ENCODE results near the gene COL26A1. TPM values are rescaled to one million over a fixed set of nuclear protein-coding genes. Genes with fewer than 3 reads are reported as not detected.

The COL26A1 gene
- total and polyA plus RNA-seq, 4 donors = 0.05 to 4.7 (median 0.28) TPM

DNA sequence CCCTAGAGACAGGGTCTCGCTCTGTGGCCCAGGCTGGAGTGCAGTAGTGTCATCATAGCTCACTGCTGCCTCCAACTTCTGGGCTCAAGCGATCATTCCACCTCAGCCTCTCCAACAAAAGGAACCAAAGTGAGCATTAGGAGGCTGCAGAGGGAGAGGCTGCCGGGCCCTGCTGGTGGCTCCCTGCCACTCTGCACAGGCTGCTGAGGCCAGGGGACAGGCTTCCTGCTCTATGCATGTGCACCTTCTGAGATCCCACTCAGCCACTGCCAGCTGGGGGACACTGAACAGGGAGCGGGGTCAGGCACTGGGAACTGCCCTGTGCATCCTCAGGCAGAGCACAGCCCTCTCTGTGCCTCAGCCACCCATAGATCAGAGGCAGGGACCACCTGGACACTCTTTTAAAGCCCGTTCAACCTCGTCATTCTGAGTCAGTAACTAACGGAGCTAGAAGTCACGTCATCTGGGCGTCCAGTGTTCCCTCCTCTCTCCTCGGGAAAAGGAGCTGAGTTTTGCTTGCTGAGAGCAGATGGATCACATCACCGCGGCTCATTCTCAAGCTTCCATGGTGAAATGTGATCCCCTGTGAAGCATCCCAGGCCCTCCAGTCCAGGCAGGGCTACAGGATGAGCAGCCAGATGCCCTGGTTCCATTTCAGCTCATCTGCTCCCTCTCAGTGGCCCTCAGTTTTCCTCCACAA is 156.8 kb downstream of the COL26A1 start:
- no peaks in the 10 kb centered on the region for H3K36me3 ChIP-seq (ENCODE audit: control insufficient read depth in 4 of 4, insufficient read depth in 4 of 4, low read length in 4 of 4)
- no peak for ATAC-seq (ENCODE audit: insufficient read depth, low FRiP score)
- H3K4me3 ChIP-seq = no peak overlapping the region
- TF ChIP-seq, protein P1, sequence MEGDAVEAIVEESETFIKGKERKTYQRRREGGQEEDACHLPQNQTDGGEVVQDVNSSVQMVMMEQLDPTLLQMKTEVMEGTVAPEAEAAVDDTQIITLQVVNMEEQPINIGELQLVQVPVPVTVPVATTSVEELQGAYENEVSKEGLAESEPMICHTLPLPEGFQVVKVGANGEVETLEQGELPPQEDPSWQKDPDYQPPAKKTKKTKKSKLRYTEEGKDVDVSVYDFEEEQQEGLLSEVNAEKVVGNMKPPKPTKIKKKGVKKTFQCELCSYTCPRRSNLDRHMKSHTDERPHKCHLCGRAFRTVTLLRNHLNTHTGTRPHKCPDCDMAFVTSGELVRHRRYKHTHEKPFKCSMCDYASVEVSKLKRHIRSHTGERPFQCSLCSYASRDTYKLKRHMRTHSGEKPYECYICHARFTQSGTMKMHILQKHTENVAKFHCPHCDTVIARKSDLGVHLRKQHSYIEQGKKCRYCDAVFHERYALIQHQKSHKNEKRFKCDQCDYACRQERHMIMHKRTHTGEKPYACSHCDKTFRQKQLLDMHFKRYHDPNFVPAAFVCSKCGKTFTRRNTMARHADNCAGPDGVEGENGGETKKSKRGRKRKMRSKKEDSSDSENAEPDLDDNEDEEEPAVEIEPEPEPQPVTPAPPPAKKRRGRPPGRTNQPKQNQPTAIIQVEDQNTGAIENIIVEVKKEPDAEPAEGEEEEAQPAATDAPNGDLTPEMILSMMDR (IDR thresholded peaks at IDR 0.05; ENCODE audit: control extremely low read depth, extremely low read depth) = no peak
- peaks cover 0 to 36% (median 11%) of the 10 kb centered on the region in 5 donors for H3K4me1 ChIP-seq (ENCODE audit: control insufficient read depth in 5 of 5, insufficient read depth in 5 of 5, low read length in 5 of 5)
- WGBS, 2 donors = 61 to 70% methylated on average over 12 of the region's 12 CpGs
- no peak overlapping the region for H3K9ac ChIP-seq (ENCODE audit: insufficient read depth in 1 of 2, low read length in 2 of 2)
- H3K27ac ChIP-seq (ENCODE audit: low read depth in 1 of 2, low read length in 1 of 2) = no peak overlapping the region
- DNase-seq = peak; percentile 88 to 95 (median 89)
- no peaks in the 10 kb centered on the region for H3K27me3 ChIP-seq (ENCODE audit: control insufficient read depth in 3 of 3, insufficient read depth in 3 of 3, low read length in 2 of 3)
- peaks cover 0 to 7% (median 1%) of the 10 kb centered on the region in 4 donors for H3K9me3 ChIP-seq (ENCODE audit: control insufficient read depth in 4 of 4, insufficient read depth in 3 of 4, low read length in 3 of 4)

DNA sequence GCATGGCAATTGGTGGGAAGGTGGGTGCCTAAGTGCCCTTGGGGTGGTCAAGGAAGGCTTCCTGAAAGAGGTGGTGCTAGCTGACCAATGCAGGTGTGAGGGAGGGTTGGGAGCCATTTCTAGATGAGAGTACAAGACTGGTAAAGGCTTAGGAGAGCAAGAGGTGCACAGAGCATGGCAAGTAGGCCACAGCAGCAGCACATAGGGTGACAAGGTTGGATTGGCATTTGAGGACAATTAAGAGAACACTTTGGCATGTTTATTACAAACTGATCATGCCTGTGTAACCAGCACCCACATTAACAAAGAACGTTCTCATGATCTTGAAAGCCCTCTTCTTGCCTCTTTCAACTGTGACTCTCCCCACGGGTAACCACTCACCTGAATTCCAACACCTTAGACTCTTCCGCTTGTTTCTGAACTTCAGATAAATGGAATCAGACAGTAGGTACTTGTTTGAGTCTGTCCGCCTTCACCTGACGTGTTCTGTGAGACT is 158.8 kb downstream of the COL26A1 start:
- no peak for DNase-seq
- peaks cover 0 to 8% (median 3%) of the 10 kb centered on the region in 4 donors for H3K9me3 ChIP-seq (ENCODE audit: control insufficient read depth in 4 of 4, insufficient read depth in 3 of 4, low read length in 3 of 4)
- WGBS, 2 donors = 69 to 78% methylated on average over 5 of the region's 5 CpGs
- H3K4me3 ChIP-seq = no peak overlapping the region
- H3K4me1 ChIP-seq (ENCODE audit: control insufficient read depth in 5 of 5, insufficient read depth in 5 of 5, low read length in 5 of 5) = peaks cover 0 to 30% (median 11%) of the 10 kb centered on the region in 5 donors
- H3K9ac ChIP-seq (ENCODE audit: insufficient read depth in 1 of 2, low read length in 2 of 2) = no peak overlapping the region
- no peak for ATAC-seq (ENCODE audit: insufficient read depth, low FRiP score)
- no peaks in the 10 kb centered on the region for H3K36me3 ChIP-seq (ENCODE audit: control insufficient read depth in 4 of 4, insufficient read depth in 4 of 4, low read length in 4 of 4)
- TF ChIP-seq, protein P1 (IDR thresholded peaks at IDR 0.05; ENCODE audit: control extremely low read depth, extremely low read depth) = no peak
- H3K27ac ChIP-seq (ENCODE audit: low read depth in 1 of 2, low read length in 1 of 2) = no peak overlapping the region
- no peaks in the 10 kb centered on the region for H3K27me3 ChIP-seq (ENCODE audit: control insufficient read depth in 3 of 3, insufficient read depth in 3 of 3, low read length in 2 of 3)

DNA sequence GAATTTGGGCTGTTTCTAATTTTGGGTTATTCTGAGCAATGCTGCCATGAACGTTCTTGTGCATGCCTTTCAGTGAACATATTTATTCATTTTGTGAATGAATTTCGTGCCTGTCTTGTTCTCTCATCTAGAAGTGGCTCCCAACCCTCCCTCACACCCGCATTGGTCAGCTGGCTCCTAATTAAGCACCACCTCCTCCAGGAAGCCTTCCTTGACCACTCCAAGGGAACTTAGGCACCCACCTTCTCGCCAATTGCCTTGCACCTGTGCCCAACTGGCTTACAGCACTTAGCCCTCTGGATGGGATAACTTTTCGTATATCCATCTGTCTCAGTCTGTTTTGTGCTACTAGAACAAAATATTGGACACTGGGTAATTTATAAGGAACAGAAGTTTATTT is 159.3 kb downstream of the COL26A1 start:
- TF ChIP-seq, protein P1 (IDR thresholded peaks at IDR 0.05; ENCODE audit: control extremely low read depth, extremely low read depth) = no peak
- Histone ChIP-seq H3K4me1 (ENCODE audit: control insufficient read depth in 5 of 5, insufficient read depth in 5 of 5, low read length in 5 of 5) (peaks cover 0 to 25% (median 11%) of the 10 kb centered on the region in 5 donors), H3K27me3 (ENCODE audit: control insufficient read depth in 3 of 3, insufficient read depth in 3 of 3, low read length in 2 of 3) (no peaks in the 10 kb centered on the region), H3K9ac (ENCODE audit: insufficient read depth in 1 of 2, low read length in 2 of 2) (no peak overlapping the region), H3K27ac (ENCODE audit: low read depth in 1 of 2, low read length in 1 of 2) (no peak overlapping the region), H3K9me3 (ENCODE audit: control insufficient read depth in 4 of 4, insufficient read depth in 3 of 4, low read length in 3 of 4) (peaks cover 0 to 8% (median 3%) of the 10 kb centered on the region in 4 donors), H3K36me3 (ENCODE audit: control insufficient read depth in 4 of 4, insufficient read depth in 4 of 4, low read length in 4 of 4) (no peaks in the 10 kb centered on the region), H3K4me3 (no peak overlapping the region)
- DNase-seq (no peak), ATAC-seq (ENCODE audit: insufficient read depth, low FRiP score) (no peak)
- WGBS, 2 donors = 63 to 78% methylated on average over 5 of the region's 5 CpGs
